PC-3 (cell line): ENCODE measurements around the gene KIF2B.

Experiments used
- CTCF ChIP-seq: fragments of 300-600 bp; sonication (generic); conservative IDR thresholded peaks from 2 replicates; pipeline ENCODE4 v1.5.1; 2017; ENCODE audit warnings: antibody characterized with exemption, low read depth, mild to moderate bottlenecking, low read length
- EZH2 ChIP-seq: fragments of 300-600 bp; sonication (generic); IDR thresholded peaks from one replicate; pipeline ENCODE4 v1.6.1; 2017; ENCODE audit warnings: antibody characterized with exemption, mild to moderate bottlenecking, low read length; ENCODE audit not compliant: unreplicated experiment
- EZH2phosphoT487 ChIP-seq: fragments of 300-600 bp; sonication (generic); IDR thresholded peaks from 2 replicates; pipeline ENCODE4 v1.6.1; 2018; ENCODE audit warnings: mild to moderate bottlenecking, antibody characterized with exemption, low read length, borderline replicate concordance

GRCh38 chr17:53792451-53792850, 30.3 kb upstream of the KIF2B start:
- TF ChIP-seq CTCF (no peak), EZH2 (no peak), EZH2phosphoT487 (no peak)
